Dendritic cell treated with granulocyte-macrophage colony-stimulating factor and Interleukin-4, amounts not matched to agents 40 ng/mL and 50 ng/mL, for 4 days (primary cell): Measurements from ENCODE around the gene DHRSX.
"Not testable (repeated sequence)": the region's sequence is repeated elsewhere in the genome, so short reads cannot be mapped to it uniquely, and the experiment has no call there.

ENCODE experiments used
- H3K27ac Mint-ChIP-seq: one replicate; pipeline ENCODE4 v1.8.0; 2022; ENCODE audit warnings: mild to moderate bottlenecking, mixed read lengths
- H3K27me3 Mint-ChIP-seq: one replicate; pipeline ENCODE4 v1.8.0; 2022; ENCODE audit warnings: mild to moderate bottlenecking, mixed read lengths
- H3K36me3 Mint-ChIP-seq: one replicate; pipeline ENCODE4 v1.8.0; 2022; ENCODE audit warnings: low read depth, mixed read lengths
- H3K4me1 Mint-ChIP-seq: one replicate; pipeline ENCODE4 v1.8.0; 2022; ENCODE audit warnings: low read depth, mixed read lengths
- H3K4me3 Mint-ChIP-seq: one replicate; pipeline ENCODE4 v1.8.0; 2022; ENCODE audit warnings: mild to moderate bottlenecking, moderate library complexity, mixed read lengths
- H3K9me3 Mint-ChIP-seq: one replicate; pipeline ENCODE4 v1.8.0; 2022; ENCODE audit warnings: mixed read lengths
- intact Hi-C: fragments of 100-400 bp; cut with micrococcal nuclease; formaldehyde crosslinking; loops from one replicate; pipeline ENCODE4 v1.15.0; 2022

The DHRSX gene

GRCh38 chrX:2468261-2469195 lies 32.2 kb downstream of the DHRSX start:
- Mint-ChIP-seq H3K4me1 (peaks cover 3% of the 10 kb centered on the region), H3K9me3 (peaks cover 7% of the 10 kb centered on the region), H3K4me3 (no peak overlapping the region), H3K36me3 (peaks cover 16% of the 10 kb centered on the region), H3K27me3 (no peaks in the 10 kb centered on the region), H3K27ac (no peak overlapping the region)
- intact Hi-C loops, result no loop called here

- peaks cover 7% of the 10 kb centered on the region for H3K9me3 Mint-ChIP-seq
- H3K27ac Mint-ChIP-seq, result no peak overlapping the region
- peaks cover 8% of the 10 kb centered on the region for H3K4me1 Mint-ChIP-seq
- no peak overlapping the region for H3K4me3 Mint-ChIP-seq
- intact Hi-C loops, result no loop called here
- peaks cover 17% of the 10 kb centered on the region for H3K36me3 Mint-ChIP-seq
- no peaks in the 10 kb centered on the region for H3K27me3 Mint-ChIP-seq
Measured at GRCh38 chrX:2466876-2467656, 33.7 kb downstream of the DHRSX start.

DNA sequence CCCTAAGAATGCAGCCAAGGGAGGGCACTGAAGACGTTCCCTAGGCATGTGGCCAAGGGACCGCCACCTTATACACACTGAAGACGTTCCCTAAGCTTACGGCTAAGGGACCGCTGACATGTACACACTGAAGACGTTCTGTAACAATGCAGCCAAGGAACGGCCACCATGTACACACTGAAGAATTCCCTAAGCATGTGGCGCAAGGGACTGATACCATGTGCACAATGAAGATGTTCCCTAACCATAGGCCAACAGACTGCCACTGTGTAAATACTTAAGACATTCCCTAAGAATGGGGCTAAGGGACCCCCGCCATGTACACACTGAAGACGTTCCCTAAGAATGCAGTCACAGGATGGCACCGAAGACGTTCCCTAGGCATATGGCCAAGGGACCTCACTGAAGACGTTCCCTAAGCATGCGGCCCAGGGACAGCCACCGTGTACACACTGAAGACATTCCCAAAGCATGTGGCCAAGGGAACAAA lies 36.1 kb downstream of the DHRSX start:
- no peaks in the 10 kb centered on the region for H3K27me3 Mint-ChIP-seq
- H3K4me1 Mint-ChIP-seq, result peaks cover 12% of the 10 kb centered on the region
- H3K4me3 Mint-ChIP-seq, result no peak overlapping the region
- no peak overlapping the region for H3K27ac Mint-ChIP-seq
- H3K36me3 Mint-ChIP-seq, result peaks cover 16% of the 10 kb centered on the region
- intact Hi-C loops, result no loop called here
- H3K9me3 Mint-ChIP-seq, result peaks cover 1% of the 10 kb centered on the region

DNA sequence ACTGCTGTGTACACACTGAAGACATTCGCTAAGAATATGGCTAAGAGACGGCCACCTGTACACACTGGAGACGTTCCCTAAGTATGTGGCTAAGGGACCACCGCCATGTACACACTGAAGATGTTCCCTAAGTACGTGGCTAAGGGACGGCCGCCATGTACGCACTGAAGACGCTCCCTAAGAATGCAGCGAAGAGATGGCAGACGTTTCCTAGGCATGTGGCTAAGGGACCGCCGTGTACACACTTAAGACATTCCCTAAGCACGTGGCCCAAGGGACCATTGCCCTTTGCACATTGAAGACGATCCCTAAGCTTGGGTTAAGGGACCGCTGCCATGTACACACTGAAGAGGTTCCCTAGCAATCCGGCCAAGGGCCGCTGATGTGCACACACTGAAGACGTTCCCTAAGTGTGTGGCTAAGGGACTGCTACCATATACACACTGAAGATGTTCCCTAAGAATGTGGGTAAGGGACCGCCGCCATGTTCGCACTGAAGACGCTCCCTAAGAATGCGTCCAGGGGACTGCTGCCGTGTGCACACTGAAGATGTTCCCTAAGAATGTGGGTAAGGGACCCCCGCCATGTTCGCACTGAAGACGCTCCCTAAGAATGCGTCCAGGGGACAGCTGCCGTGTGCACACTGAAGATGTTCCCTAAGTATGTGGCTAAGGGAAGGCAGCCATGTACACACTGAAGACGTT lies 36.7 kb downstream of the DHRSX start:
- Mint-ChIP-seq H3K36me3 (peaks cover 14% of the 10 kb centered on the region), H3K4me1 (peaks cover 12% of the 10 kb centered on the region), H3K4me3 (no peak overlapping the region), H3K27ac (no peak overlapping the region), H3K9me3 (no peaks in the 10 kb centered on the region), H3K27me3 (no peaks in the 10 kb centered on the region)
- intact Hi-C loops, result no loop called here

GRCh38 chrX:2463481-2463880 lies 37.3 kb downstream of the DHRSX start:
- H3K4me3 Mint-ChIP-seq, H3K27ac Mint-ChIP-seq, intact Hi-C loops, H3K27me3 Mint-ChIP-seq, H3K9me3 Mint-ChIP-seq: not testable (repeated sequence)
- Mint-ChIP-seq H3K4me1 (peaks cover 12% of the 10 kb centered on the region), H3K36me3 (peaks cover 16% of the 10 kb centered on the region)

DNA sequence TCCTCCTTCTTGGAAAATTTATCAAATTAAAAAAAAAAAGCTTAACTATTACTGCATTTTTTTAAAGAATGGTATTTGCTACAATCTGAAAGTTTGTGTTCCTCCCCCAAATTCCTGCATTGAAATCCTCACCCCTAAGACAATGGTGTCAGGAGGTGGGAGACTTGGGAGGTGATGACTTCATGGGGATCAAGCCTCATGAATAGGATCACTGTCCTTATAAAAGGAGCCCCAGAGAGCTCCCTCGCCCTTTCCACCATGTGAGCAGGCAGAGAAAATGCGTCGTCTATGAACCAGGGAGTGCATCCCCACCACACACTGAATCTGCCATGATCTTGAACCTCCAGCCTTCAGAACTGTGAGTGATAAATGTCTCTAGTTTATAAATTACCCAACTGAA lies 38.0 kb downstream of the DHRSX start:
- no peak overlapping the region for H3K27ac Mint-ChIP-seq
- peaks cover 12% of the 10 kb centered on the region for H3K4me1 Mint-ChIP-seq
- peaks cover 21% of the 10 kb centered on the region for H3K36me3 Mint-ChIP-seq
- peaks cover 7% of the 10 kb centered on the region for H3K9me3 Mint-ChIP-seq
- H3K4me3 Mint-ChIP-seq, result no peak overlapping the region
- intact Hi-C loops, result no loop called here
- H3K27me3 Mint-ChIP-seq, result no peaks in the 10 kb centered on the region

DNA sequence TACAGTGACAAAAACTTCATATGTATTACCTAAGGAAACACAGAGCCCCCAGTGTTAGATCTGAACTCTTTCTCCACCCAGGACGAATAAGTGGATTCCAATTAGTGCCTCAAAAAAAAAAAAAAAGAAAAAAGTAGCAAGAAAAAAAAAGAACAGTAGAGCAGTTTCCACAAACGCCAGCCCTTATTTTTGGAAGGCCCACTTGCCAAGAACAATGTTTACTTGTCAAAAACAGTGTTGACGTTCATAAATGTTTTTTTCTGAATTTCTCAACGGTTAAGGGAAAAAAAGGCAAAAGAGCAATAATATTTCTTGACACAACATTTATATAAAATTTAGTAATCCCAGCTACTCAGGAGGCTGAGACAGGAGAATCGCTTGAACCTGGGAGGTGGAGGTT lies 38.7 kb downstream of the DHRSX start:
- peaks cover 7% of the 10 kb centered on the region for H3K9me3 Mint-ChIP-seq

DNA sequence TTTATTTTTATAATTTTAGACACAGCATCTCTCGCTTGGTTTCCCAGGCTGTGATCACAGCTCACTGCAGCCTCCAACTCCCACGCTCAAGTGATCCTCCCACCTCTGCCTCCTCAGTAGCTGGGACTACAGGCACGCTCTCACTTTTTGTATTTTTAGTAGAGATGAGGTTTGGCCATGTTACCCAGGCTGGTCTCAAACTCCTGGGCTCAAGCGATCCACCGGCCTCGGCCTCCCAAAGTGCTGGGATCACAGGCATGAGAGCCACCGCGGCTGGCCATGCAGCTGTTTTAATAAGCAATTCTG lies 39.1 kb downstream of the DHRSX start:
- Mint-ChIP-seq H3K9me3 (peaks cover 7% of the 10 kb centered on the region), H3K27ac (no peak overlapping the region), H3K36me3 (peaks cover 21% of the 10 kb centered on the region), H3K27me3 (no peaks in the 10 kb centered on the region), H3K4me3 (no peak overlapping the region), H3K4me1 (peaks cover 12% of the 10 kb centered on the region)
- intact Hi-C loops, result no loop called here

More for the DNA sequence above, 38.7 kb downstream of the DHRSX start:
- no peak overlapping the region for H3K27ac Mint-ChIP-seq
- intact Hi-C loops, result no loop called here
- H3K4me1 Mint-ChIP-seq, result peaks cover 12% of the 10 kb centered on the region
- H3K27me3 Mint-ChIP-seq, result no peaks in the 10 kb centered on the region
- H3K4me3 Mint-ChIP-seq, result no peak overlapping the region
- H3K36me3 Mint-ChIP-seq, result peaks cover 21% of the 10 kb centered on the region

GRCh38 chrX:2460821-2461710 lies 39.7 kb downstream of the DHRSX start:
- H3K27me3 Mint-ChIP-seq, H3K9me3 Mint-ChIP-seq, intact Hi-C loops, H3K27ac Mint-ChIP-seq, H3K4me3 Mint-ChIP-seq: not testable (repeated sequence)
- peaks cover 12% of the 10 kb centered on the region for H3K4me1 Mint-ChIP-seq
- H3K36me3 Mint-ChIP-seq, result peaks cover 22% of the 10 kb centered on the region

DNA sequence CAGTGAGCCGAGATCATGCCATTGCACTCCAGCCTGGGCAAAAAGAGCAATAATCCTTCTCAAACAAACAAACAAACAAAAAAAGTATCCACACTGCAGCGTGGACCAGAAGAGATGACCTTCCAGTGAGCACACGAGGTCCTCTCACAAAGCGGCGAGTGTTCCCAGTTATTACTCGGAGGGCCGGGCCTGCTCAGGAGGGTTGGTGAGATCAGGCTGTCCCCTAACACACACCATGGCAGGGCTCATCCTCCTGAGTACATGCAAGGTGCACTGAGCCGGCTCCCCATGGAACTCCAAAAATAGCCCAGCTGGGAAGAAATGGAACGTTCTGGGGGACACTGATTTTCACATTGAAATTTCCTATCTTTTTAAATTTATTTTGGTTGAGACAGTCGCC lies 40.7 kb downstream of the DHRSX start:
- H3K9me3 Mint-ChIP-seq, H3K27ac Mint-ChIP-seq, H3K27me3 Mint-ChIP-seq, intact Hi-C loops, H3K4me3 Mint-ChIP-seq: not testable (repeated sequence)
- peaks cover 29% of the 10 kb centered on the region for H3K36me3 Mint-ChIP-seq
- H3K4me1 Mint-ChIP-seq, result peaks cover 12% of the 10 kb centered on the region

DNA sequence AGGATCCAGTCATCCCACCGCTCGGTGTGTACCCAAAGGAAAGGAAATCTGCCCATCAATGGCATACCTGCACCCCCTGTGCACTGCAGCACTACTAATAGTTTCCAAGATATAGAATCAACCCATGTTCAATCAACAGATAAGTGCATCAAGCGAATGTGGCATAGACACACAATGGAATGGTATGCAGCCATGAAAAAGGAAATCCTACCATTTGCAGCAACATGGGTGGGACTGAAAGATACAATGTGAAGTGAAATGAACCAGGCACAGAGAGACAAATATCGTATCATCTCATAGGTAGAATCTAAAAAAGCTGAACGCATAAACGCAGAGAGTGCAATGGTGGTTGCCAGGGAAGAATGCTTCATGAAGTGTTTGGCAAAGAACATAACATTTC lies 42.5 kb downstream of the DHRSX start:
- H3K9me3 Mint-ChIP-seq, result peaks cover 7% of the 10 kb centered on the region
- no peak overlapping the region for H3K27ac Mint-ChIP-seq
- H3K27me3 Mint-ChIP-seq, result no peaks in the 10 kb centered on the region
- intact Hi-C loops, result no loop called here
- peaks cover 35% of the 10 kb centered on the region for H3K36me3 Mint-ChIP-seq
- H3K4me1 Mint-ChIP-seq, result peaks cover 7% of the 10 kb centered on the region
- H3K4me3 Mint-ChIP-seq, result no peak overlapping the region

GRCh38 chrX:2457289-2458133 lies 43.3 kb downstream of the DHRSX start:
- intact Hi-C loops, result no loop called here
- Mint-ChIP-seq H3K4me1 (peaks cover 5% of the 10 kb centered on the region), H3K27ac (no peak overlapping the region), H3K27me3 (no peaks in the 10 kb centered on the region), H3K9me3 (peaks cover 7% of the 10 kb centered on the region), H3K36me3 (peaks cover 40% of the 10 kb centered on the region), H3K4me3 (no peak overlapping the region)
